Left renal pelvis (tissue), 4 donors: Measurements from ENCODE around the gene CHST3. TPM values are rescaled to one million over a fixed set of nuclear protein-coding genes. Genes with fewer than 3 reads are reported as not detected.

Source experiments
- DNase-seq, 4 donors: peaks; one replicate each; pipeline ENCODE4 v3.0.0-alpha.2; 2013; ENCODE audit warnings: low read depth in 4 of 4, low spot score in 3 of 4
- polyA plus RNA-seq, 4 donors: library from polyadenylated mRNA; unstranded; fragments of 120-200 nt; gene quantifications; one replicate each; pipeline ENCODE4 v1.2.1, GENCODE V29; 2013; ENCODE audit not compliant: insufficient read length in 4 of 4

The CHST3 gene
- polyA plus RNA-seq, 4 donors, result 15.9 to 19.9 (median 18.7) TPM

DNA sequence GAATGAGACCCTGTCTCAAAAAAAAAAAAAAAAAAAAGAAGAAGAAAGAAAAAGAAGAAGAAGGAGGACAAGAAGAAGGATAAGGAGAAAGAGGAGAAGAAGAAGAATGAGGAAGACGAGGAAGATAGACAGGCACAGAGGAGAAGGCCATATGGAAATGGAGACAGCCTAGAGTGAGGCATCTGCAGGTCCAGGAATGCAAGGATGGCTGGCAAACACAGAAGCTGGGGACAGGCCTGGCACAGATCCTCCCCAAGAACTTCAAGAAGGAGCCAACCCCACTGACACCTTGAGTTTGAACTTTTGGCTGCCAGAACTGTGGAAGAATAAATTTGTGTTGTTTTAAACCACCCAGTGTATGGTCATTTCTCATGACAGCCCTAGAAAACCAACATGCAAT lies 85.3 kb downstream of the CHST3 start:
- DNase-seq, result no peak

- no peak for DNase-seq
These were observed 86.0 kb downstream of the CHST3 start for GRCh38 chr10:72049969-72050781.

DNA sequence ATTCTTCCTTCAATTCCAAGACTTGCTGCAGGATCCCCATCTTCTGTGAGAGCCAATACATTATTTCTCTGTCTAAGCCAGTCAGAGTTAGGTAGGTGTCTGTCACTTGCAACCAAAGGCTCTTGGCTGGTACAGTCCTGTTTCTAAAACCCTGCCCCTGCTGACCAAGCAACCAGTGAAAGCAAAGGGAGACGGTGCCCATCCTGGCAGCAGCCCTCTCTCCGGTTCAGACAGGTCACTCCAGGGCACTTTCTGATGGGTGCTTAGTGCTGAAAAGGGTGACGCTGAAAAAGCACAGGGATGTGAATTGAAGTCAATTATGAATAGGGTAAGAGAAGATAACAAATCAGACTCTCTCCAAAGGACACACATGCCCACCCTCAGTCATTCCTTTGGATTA lies 86.7 kb downstream of the CHST3 start:
- no peak for DNase-seq

GRCh38 chr10:72053690-72054089 lies 89.5 kb downstream of the CHST3 start:
- DNase-seq, result no peak

DNA sequence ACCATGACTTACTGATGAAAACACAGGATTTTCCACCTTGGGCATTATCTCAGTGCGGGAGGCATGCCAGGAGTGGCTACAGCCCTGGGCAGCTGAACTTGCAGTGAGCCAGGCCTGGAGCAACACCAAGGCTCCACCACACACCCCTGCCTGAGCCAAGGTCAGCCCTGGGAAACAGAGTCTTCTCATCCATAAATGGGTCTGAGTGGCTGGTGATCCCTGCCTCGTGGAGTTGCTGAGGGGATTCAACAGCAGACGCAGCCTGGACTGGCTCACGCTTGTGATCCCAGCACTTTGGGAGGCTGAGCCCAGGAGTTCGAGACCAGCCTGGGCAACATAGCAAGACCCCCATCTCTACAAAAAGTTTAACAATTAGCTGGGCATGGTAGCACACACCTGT lies 91.9 kb downstream of the CHST3 start:
- DNase-seq, result no peak

GRCh38 chr10:72056932-72057751 lies 92.9 kb downstream of the CHST3 start:
- DNase-seq, result no peak

DNA sequence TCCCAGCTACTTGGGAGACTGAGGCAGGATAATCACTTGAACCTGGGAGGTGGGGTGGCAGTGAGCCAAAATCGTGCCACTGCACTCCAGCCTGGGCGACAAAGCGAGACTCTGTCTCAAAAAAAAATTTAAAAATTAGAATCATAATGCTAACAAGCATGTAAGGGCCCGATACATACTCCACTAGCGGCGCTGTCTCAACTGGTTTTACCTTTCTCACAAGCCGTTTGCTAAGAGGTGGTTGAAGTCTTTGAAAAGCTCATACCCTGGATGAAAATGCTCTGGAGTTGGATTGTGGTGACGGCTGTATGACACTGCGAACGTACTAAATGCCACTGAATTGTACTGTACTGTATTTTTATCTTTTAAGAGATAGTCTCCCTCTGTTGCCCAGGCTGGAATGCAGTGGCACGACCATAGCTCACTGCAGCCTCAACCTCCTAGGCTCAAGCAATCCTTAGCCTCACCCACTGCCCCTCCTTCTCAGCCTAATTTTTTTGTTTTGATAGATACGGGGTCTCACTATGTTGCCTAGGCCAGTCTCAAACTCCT lies 94.2 kb downstream of the CHST3 start:
- DNase-seq, result no peak

DNA sequence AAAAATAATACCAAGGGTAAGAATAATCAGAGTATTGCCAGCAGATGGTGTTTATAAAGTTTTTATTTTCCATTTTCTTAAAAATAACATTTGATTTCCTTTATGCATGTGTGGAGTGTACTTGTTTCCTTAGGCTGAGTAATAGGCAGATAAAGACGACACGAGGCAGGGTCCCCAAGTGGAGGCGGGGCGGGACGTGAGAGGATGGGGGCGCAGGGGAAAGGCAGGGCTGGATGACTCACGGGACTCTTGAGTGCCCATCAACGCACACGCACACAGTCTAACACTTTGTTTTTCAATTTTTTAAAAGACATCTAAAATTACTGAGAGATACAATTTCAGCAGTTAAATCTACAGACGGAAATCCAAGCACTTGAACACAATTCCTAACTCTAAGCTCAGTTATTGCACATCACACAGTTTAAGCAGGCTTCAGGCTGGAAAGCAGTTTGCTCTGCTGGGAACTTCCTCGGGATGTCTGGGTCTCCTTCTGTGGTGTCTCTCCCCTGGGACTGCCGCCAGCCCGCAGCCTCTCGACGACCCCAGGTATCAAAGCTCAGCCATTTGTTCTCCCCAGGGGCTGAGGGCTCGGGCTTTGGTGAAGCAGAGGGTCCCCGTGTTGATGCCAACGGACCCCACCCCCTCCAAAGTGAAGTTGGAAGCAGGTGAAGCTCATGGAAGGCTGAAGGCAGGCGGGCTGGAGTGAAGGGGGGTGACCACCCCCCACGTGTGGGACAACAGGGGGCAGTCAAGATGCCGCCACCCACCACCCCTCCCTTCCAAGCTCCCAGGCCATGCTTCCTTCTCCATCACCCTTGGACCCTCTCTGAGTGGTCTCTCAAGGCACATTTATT lies 95.0 kb downstream of the CHST3 start:
- no peak for DNase-seq

GRCh38 chr10:72059843-72060822 lies 95.9 kb downstream of the CHST3 start:
- no peak for DNase-seq

DNA sequence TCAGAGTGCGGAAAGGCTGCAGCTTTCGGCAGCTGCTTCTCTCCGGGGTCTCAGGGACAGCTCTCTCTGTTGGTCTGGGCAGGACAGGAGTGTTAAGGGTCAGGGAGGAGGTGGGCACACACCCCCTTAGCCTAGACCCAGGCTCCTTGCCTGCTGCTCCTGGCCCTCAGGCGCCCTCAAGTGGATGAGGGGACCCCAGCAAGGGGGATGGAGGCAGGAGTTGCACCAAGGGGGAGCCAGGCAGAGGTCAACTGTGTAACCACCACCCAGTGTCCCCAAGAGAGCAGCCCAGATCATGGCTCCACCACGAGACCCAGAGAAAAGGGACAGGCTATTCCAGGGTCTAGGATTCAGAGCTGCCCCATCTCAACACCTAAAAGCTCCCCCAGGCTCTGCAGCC lies 97.3 kb downstream of the CHST3 start:
- DNase-seq, result no peak

DNA sequence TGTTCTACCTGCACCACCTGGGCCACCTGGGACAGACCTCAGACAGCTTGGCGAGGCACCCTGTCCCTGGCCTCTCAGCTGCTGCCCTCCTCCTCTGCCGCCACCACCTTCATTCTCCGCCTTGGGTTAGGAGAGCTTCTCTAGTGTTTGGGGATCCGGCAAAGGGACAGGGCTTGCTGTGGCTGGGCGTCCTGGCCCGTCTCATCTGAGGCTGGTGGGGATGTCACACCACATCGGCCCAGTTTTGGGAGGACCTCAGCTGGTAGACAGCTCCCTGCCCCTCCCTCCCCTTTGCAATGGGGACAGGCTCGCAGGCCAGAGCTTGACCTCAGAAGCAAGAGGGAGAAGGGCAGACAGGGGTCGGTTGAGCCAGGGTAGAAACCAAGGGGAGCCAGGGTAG lies 97.7 kb downstream of the CHST3 start:
- no peak for DNase-seq

- DNase-seq, result no peak
These were observed 98.2 kb downstream of the CHST3 start for GRCh38 chr10:72062382-72062781.

Other genes starting within 250 kb of the CHST3 start
- gene C10orf105, start 244.6 kb upstream of the CHST3 start, polyA plus RNA-seq, result under 1 TPM; 0.17 to 0.61 (median 0.23) TPM
- gene VSIR, start 190.9 kb upstream of the CHST3 start, polyA plus RNA-seq, result 10 to 100 TPM; 10.3 to 59.0 (median 11.4) TPM
- 100 to 1,000 TPM; 769 to 971 (median 841) TPM for gene PSAP, start 113.1 kb upstream of the CHST3 start, polyA plus RNA-seq
- 100 to 1,000 TPM in 3 of 4 donors, 10 to 100 TPM in 1; 27.1 to 157 (median 138) TPM for gene SPOCK2, start 124.2 kb downstream of the CHST3 start, polyA plus RNA-seq